Mucosa of descending colon (tissue), 3 donors: ENCODE results near the gene LRRC9. TPM values are rescaled to one million over a fixed set of nuclear protein-coding genes. Genes with fewer than 3 reads are reported as not detected.
"Not testable (repeated sequence)": the region's sequence is repeated elsewhere in the genome, so short reads cannot be mapped to it uniquely, and the experiment has no call there.

ENCODE experiments used
- ATAC-seq: fragments of 200-7000 bp; cut with Tn5 transposase; one replicate; pipeline ENCODE4 v1.9.1; 2020; ENCODE audit warnings: mild to moderate bottlenecking, moderate library complexity
- DNase-seq, 3 donors: peaks; one replicate each; pipeline ENCODE4 v3.0.0-alpha.2; 2020
- H3K36me3 ChIP-seq: fragments of 200-600 bp; one replicate; pipeline ENCODE4 v1.8.0; 2021; ENCODE audit warnings: low read depth, mild to moderate bottlenecking
- H3K4me1 ChIP-seq: fragments of 200-600 bp; one replicate; pipeline ENCODE4 v1.8.0; 2021; ENCODE audit warnings: low read depth, mild to moderate bottlenecking
- H3K4me3 ChIP-seq: fragments of 200-600 bp; one replicate; pipeline ENCODE4 v1.8.0; 2021; ENCODE audit warnings: mild to moderate bottlenecking
- H3K9me3 ChIP-seq: fragments of 200-600 bp; one replicate; pipeline ENCODE4 v1.8.0; 2021; ENCODE audit warnings: mild to moderate bottlenecking
- CTCF ChIP-seq: fragments of 200-600 bp; IDR thresholded peaks from one replicate; pipeline ENCODE4 v1.8.0; 2022; ENCODE audit warnings: antibody characterized with exemption, mild to moderate bottlenecking
- intact Hi-C, 2 donors: fragments of 100-400 bp; cut with DNase I in 1 of 2; cut with micrococcal nuclease in 1 of 2; formaldehyde crosslinking; loops; one replicate each; pipeline versions ENCODE4 v1.11.0 to v1.11.1; 2022; cut with DNase I, micrococcal nuclease
- total RNA-seq, 3 donors: library from RNA; stranded (reverse); fragmentation: NEBNext Ultra II Directional in 2 of 3; extraction: Animal tissue kit (Norgen Biotek cat#: 25700) in 2 of 3; gene quantifications; one replicate each; pipeline versions ENCODE4 v1.2.1 to v1.2.4, GENCODE V29; 2021 to 2023
- donor health status: DM: no; HTN: no; CAD: no; lungs with moderate emphysema.
- donor health status: DM: no; HTN: no; CAD: no.
- donor health status: DM: no; HTN: yes; CAD: no.

The LRRC9 gene
- total RNA-seq, 3 donors from 2014 or later: 0.58 TPM; not detected in 2

GRCh38 chr14:60097974-60098373 is 178.0 kb downstream of the LRRC9 start:
- ATAC-seq: no peak
- Histone ChIP-seq H3K9me3 (no peaks in the 10 kb centered on the region), H3K36me3 (no peaks in the 10 kb centered on the region), H3K4me1 (peaks cover 11% of the 10 kb centered on the region), H3K4me3 (no peak overlapping the region)
- TF ChIP-seq CTCF: no peak
- intact Hi-C loops: loop anchor here in 1 of 2 donors (10.0 kb wide), 1 partner anchor 147 kb away; the partner anchor contains the start of gene PPM1A
- no peak for DNase-seq

- intact Hi-C loops: loop anchor here in 1 of 2 donors (10.0 kb wide), 1 partner anchor 145 kb away; the partner anchor contains the start of gene PPM1A
- ATAC-seq: not testable (repeated sequence)
Measured at GRCh38 chr14:60099855-60100254, 179.9 kb downstream of the LRRC9 start.

GRCh38 chr14:60101786-60102185 is 181.8 kb downstream of the LRRC9 start:
- Histone ChIP-seq H3K36me3 (no peaks in the 10 kb centered on the region), H3K4me3 (no peak overlapping the region), H3K9me3 (no peaks in the 10 kb centered on the region), H3K4me1 (no peaks in the 10 kb centered on the region)
- DNase-seq (no peak), ATAC-seq (no peak)
- intact Hi-C loops: no loop called here
- no peak for TF ChIP-seq CTCF

More at GRCh38 chr14:60099855-60100254, 179.9 kb downstream of the LRRC9 start:
- H3K36me3 ChIP-seq, H3K4me1 ChIP-seq, DNase-seq, H3K4me3 ChIP-seq, H3K9me3 ChIP-seq: not testable (repeated sequence)

DNA sequence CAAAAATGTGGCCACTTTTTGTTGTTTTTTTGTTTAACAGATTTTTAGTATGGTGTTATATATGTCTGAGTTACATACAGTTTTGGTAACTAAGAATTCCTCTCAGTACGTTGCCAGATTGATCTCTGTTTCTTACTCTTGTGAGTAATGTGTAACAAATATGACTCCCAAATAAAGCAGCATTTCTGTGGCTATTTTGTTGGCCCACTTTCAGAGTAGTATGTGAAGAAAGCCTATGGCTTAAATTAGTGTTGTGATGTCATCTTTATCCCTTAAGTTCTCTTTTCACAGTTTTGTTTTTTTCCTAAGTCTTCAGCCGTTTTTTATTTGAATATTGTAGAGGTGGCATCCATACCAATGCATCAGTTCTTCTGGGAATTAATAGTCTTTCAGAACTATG is 182.4 kb downstream of the LRRC9 start:
- Histone ChIP-seq H3K4me3 (no peak overlapping the region), H3K4me1 (no peaks in the 10 kb centered on the region), H3K36me3 (no peaks in the 10 kb centered on the region), H3K9me3 (no peaks in the 10 kb centered on the region)
- DNase-seq (no peak), ATAC-seq (no peak)
- intact Hi-C loops: no loop called here
- TF ChIP-seq CTCF: no peak

DNA sequence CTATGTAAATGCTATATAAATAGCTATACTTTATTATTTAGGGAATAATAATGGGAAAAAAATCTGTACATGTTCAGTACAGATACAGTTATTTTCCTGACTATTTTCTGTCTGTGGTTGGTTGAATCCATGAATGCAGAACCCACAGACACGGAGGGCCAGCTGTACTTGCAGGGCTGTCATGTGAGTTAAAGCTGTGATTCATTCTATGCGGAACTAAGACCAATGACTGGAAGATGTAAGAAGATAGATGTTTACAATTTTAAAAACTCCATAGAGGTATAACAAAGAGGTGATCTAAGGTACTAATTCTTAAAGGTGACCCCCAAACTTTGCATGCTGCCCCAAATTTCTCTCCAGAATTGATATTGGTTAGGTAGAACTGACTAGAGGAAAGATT is 186.4 kb downstream of the LRRC9 start:
- TF ChIP-seq CTCF: no peak
- no peak for ATAC-seq

GRCh38 chr14:60107477-60107876 is 187.5 kb downstream of the LRRC9 start:
- TF ChIP-seq CTCF: no peak
- intact Hi-C loops: no loop called here
- ATAC-seq (no peak), DNase-seq (no peak)
- Histone ChIP-seq H3K9me3 (no peaks in the 10 kb centered on the region), H3K4me3 (no peak overlapping the region), H3K4me1 (no peaks in the 10 kb centered on the region), H3K36me3 (no peaks in the 10 kb centered on the region)

More for the DNA sequence above, 186.4 kb downstream of the LRRC9 start:
- Histone ChIP-seq H3K4me3 (no peak overlapping the region), H3K4me1 (no peaks in the 10 kb centered on the region), H3K9me3 (no peaks in the 10 kb centered on the region), H3K36me3 (no peaks in the 10 kb centered on the region)
- intact Hi-C loops: no loop called here
- DNase-seq: no peak
